Measurements from ENCODE around the gene BACE1-AS. TPM values are rescaled to one million over a fixed set of nuclear protein-coding genes. Genes with fewer than 3 reads are reported as not detected.

BACE1-AS gene
- total and polyA plus RNA-seq, 2 experiments from 2014 or later = 6.4 to 12.9 TPM

DNA sequence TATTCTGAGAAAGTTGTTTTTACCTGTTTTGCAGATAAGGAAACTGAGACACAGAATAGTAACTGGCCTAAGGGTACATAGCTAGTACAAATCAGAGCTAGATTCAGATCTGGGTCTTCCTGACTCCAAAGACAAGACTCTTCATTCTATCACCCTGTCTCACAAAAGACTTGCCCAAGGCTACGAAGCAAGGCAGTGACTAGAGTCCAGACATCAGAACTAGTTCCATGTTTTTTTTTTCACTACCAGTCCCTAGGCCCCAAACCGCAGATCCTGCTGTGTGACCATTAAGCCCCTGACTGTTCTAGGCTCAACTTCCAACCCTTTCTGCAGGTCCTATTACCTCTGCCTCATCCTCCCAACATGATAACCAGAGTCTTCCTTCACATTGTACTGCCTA, 1.5 kb downstream of the BACE1-AS start:
- Histone ChIP-seq H3K9me3 (ENCODE audit: low read depth) (no peaks in the 10 kb centered on the region), H3K4me3 (no peak overlapping the region), H3K36me3 (peaks cover 17% of the 10 kb centered on the region), H3K4me1 (ENCODE audit: low read depth) (peaks cover 4% of the 10 kb centered on the region), H3K27me3 (no peaks in the 10 kb centered on the region), H3K27ac (no peak overlapping the region)
- no peak for DNase-seq (ENCODE audit: low read depth in 1 of 2, low spot score in 1 of 2)
- TF ChIP-seq CTCF (IDR thresholded peaks at IDR 0.05; ENCODE audit: low read depth, low read length) = no peak

- no peak for DNase-seq (ENCODE audit: low read depth in 1 of 2, low spot score in 1 of 2)
- Histone ChIP-seq H3K36me3 (peaks cover 12% of the 10 kb centered on the region), H3K27me3 (no peaks in the 10 kb centered on the region), H3K27ac (no peak overlapping the region), H3K4me3 (no peak overlapping the region), H3K9me3 (ENCODE audit: low read depth) (no peaks in the 10 kb centered on the region), H3K4me1 (ENCODE audit: low read depth) (peaks cover 21% of the 10 kb centered on the region)
- TF ChIP-seq CTCF (IDR thresholded peaks at IDR 0.05; ENCODE audit: low read depth, low read length) = no peak
Measured at GRCh38 chr11:117295438-117296137, 4.4 kb downstream of the BACE1-AS start.

DNA sequence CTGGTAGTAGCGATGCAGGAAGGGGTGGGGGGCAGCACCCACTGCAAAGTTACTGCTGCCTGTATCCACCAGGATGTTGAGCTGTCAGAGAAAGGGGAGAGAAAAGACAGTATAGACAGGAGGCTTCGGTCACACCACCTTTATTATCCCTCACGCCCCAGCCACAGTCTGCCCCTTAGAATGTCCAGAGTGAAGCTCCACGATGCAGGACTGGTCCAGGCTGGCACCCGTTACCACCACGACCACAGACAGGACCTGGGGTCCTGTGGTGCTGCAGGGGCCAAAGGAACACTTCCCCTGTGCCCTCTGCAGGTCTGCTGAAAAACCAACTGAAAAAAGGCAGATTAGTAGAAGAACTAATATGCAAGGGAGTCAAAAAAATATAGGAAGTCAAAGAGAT, 5.7 kb downstream of the BACE1-AS start:
- Histone ChIP-seq H3K27ac (no peak overlapping the region), H3K4me1 (ENCODE audit: low read depth) (peaks cover 24% of the 10 kb centered on the region), H3K4me3 (no peak overlapping the region), H3K36me3 (peaks cover 5% of the 10 kb centered on the region), H3K9me3 (ENCODE audit: low read depth) (no peaks in the 10 kb centered on the region), H3K27me3 (no peaks in the 10 kb centered on the region)
- no peak for DNase-seq (ENCODE audit: low read depth in 1 of 2, low spot score in 1 of 2)
- no peak for TF ChIP-seq CTCF (IDR thresholded peaks at IDR 0.05; ENCODE audit: low read depth, low read length)

DNA sequence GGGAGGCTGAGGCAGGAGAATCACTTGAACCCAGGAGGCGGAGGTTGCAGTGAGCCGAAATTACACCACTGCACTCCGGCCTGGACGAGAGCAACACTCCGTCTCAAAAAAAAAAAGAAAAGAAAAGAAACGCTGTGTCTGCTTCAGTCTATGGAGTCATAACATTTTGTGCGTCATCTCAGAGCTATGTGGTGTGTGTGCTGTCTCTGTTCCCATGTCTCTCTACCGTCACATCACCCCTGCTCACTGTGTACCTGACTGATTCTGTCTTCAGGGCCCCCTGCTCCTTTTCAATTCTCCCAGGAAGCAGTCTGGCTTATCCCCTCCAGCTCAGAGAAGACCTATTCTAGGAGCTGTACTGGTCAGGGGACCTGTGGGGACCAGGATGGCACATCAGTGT, 7.0 kb downstream of the BACE1-AS start:
- no peaks in the 10 kb centered on the region for H3K27me3 ChIP-seq
- H3K36me3 ChIP-seq = peaks cover under 1% of the 10 kb centered on the region
- peaks cover 25% of the 10 kb centered on the region for H3K4me1 ChIP-seq (ENCODE audit: low read depth)
- no peak overlapping the region for H3K27ac ChIP-seq
- TF ChIP-seq CTCF (IDR thresholded peaks at IDR 0.05; ENCODE audit: low read depth, low read length) = no peak
- H3K9me3 ChIP-seq (ENCODE audit: low read depth) = no peaks in the 10 kb centered on the region
- DNase-seq (ENCODE audit: low read depth in 1 of 2, low spot score in 1 of 2) = no peak
- H3K4me3 ChIP-seq = no peak overlapping the region

GRCh38 chr11:117299351-117300282, 8.5 kb downstream of the BACE1-AS start:
- peak overlapping the region; percentile 73 for H3K27ac ChIP-seq
- no peak for DNase-seq (ENCODE audit: low read depth in 1 of 2, low spot score in 1 of 2)
- H3K27me3 ChIP-seq = no peaks in the 10 kb centered on the region
- TF ChIP-seq CTCF (IDR thresholded peaks at IDR 0.05; ENCODE audit: low read depth, low read length) = no peak
- no peaks in the 10 kb centered on the region for H3K36me3 ChIP-seq
- H3K9me3 ChIP-seq (ENCODE audit: low read depth) = no peaks in the 10 kb centered on the region
- H3K4me1 ChIP-seq (ENCODE audit: low read depth) = peaks cover 39% of the 10 kb centered on the region
- H3K4me3 ChIP-seq = no peak overlapping the region

Measured in cardiac muscle cell (in vitro differentiated cells and primary cell).